ENCODE data around the gene DLG2.

- TF ChIP-seq POLR2A (IDR thresholded peaks at IDR 0.05), result no peak
- no peak for TF ChIP-seq CTCF (IDR thresholded peaks at IDR 0.05)
Measured at GRCh38 chr11:85536438-85536837, 90.7 kb downstream of the DLG2 start.

All from uterus (tissue), 2 donors.